Measurements from ENCODE around the gene ACAA2. TPM values are rescaled to one million over a fixed set of nuclear protein-coding genes. Genes with fewer than 3 reads are reported as not detected.

The ACAA2 gene
- total and polyA plus RNA-seq, 9 donors = 28.6 to 96.2 (median 44.1) TPM

DNA sequence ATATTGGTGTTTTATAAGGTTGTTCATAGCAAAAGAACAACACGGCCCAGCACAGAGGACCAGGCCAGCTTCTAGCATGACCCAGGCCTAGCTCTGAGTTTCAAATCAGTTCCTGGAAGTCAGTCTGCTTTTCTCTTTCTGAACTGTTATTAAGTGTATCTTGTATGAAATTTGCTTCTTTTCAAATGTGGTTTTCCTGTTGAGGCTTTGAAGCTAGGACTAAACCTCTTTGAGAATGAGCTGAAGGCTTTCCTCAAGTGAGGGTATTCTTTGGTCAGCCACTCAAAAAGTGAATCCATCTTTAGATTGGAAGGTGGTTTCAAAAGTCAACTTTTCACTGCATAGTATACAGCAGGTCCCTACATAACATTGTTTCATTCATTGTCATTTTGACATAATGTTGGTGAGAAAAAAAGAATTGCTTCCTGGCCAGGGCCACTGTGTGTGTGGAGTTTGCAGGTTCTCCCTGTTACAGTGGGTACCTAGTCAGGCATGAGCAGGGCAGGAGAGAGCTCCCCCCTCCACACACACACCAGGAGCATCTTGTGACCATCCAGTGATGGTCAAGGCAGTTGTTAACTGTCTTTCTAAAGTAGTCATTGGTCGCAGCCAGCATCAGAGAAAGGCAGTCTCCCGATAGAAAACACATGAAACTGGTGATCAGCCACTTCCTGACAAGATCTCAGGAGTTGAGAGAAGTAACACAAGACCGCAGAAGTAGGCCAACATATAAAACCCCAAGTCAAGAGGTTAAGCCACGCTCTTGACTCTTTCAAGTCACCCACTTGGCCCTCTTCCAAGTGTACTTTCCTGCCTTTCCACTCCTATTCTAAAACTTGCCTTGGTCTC is 6.7 kb upstream of the ACAA2 start:
- Histone ChIP-seq H3K4me3 (no peak overlapping the region), H3K36me3 (no peaks in the 10 kb centered on the region), H3K9me3 (no peaks in the 10 kb centered on the region), H3K27ac (no peak overlapping the region), H3K4me1 (ENCODE audit: insufficient read depth) (no peaks in the 10 kb centered on the region), H3K27me3 (no peaks in the 10 kb centered on the region)
- intact Hi-C loops (cut with DNase I) = no loop called here
- no peak for DNase-seq
- no peak for TF ChIP-seq EP300 (IDR thresholded peaks at IDR 0.05)
- TF ChIP-seq POLR2A (IDR thresholded peaks at IDR 0.05) = no peak
- no peak for TF ChIP-seq CTCF (IDR thresholded peaks at IDR 0.05)
- WGBS, 3 donors = 89 to 93% (median 92%) methylated on average over 5 of the region's 5 CpGs

DNA sequence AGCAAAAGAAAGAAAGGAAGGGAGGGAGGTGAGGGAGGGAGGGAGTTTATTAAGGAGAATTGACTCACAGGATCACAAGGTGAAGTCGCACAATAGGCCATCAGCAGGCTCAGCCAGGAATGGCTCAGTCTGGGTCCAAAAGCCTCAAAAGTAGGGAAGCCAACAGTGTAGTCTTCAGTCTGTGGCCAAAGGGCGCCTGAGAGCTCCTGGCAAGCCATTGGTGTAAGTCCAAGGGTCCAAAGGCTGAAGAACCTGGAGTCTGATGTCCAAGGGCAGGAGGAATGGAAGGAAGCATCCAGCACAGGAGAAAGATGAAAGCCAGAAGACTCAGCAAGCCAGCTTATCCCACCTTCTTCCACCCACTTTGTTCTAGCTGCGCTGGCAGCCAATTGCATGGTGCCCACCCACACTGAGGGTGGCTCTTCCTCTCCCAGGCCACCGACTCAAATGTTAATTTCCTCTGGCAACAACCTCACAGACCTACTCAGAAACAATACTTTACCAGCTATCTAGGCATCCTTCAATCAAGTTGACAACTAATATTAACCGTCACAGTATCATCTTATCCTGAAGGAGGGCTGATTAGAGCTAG is 5.8 kb upstream of the ACAA2 start:
- Histone ChIP-seq H3K4me1 (ENCODE audit: insufficient read depth) (no peaks in the 10 kb centered on the region), H3K27ac (no peak overlapping the region), H3K36me3 (no peaks in the 10 kb centered on the region), H3K9me3 (no peaks in the 10 kb centered on the region), H3K4me3 (no peak overlapping the region), H3K27me3 (no peaks in the 10 kb centered on the region)
- intact Hi-C loops (cut with DNase I) = no loop called here
- WGBS, 3 donors = 90 to 95% (median 91%) methylated on average over 5 of the region's 5 CpGs
- no peak for DNase-seq
- TF ChIP-seq POLR2A (IDR thresholded peaks at IDR 0.05) = no peak
- no peak for TF ChIP-seq CTCF (IDR thresholded peaks at IDR 0.05)
- no peak for TF ChIP-seq EP300 (IDR thresholded peaks at IDR 0.05)

DNA sequence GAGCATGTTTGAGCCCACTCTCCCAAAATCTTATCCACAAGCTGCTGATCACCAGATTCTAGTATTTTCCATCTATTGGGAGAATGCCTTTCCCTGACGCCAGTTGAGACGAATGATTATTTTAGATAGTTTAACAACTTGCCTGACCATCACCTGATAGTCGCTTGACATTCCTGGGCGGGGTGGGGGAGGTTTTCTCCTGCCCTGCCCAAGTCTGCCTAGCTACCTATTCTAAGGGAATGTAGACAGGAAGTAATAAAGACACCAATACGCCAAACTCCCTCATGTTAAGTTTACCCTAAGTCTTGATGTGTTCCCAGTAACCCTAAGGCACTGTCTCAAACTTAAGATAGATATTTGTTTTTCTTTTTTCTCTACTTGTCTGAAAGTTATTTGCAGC is 4.6 kb upstream of the ACAA2 start:
- Histone ChIP-seq H3K27ac (no peak overlapping the region), H3K9me3 (no peaks in the 10 kb centered on the region), H3K27me3 (no peaks in the 10 kb centered on the region), H3K4me1 (ENCODE audit: insufficient read depth) (no peaks in the 10 kb centered on the region), H3K36me3 (no peaks in the 10 kb centered on the region), H3K4me3 (no peak overlapping the region)
- 96 to 97% (median 96%) methylated on average over 5 of the region's 5 CpGs for WGBS, 3 donors
- no peak for DNase-seq
- TF ChIP-seq POLR2A (IDR thresholded peaks at IDR 0.05) (no peak), CTCF (IDR thresholded peaks at IDR 0.05) (no peak), EP300 (IDR thresholded peaks at IDR 0.05) (no peak)
- intact Hi-C loops (cut with DNase I) = no loop called here

GRCh38 chr18:49815927-49816326 is 2.6 kb upstream of the ACAA2 start:
- intact Hi-C loops (cut with DNase I) = no loop called here
- no peak for DNase-seq
- Histone ChIP-seq H3K36me3 (no peaks in the 10 kb centered on the region), H3K27me3 (no peaks in the 10 kb centered on the region), H3K27ac (no peak overlapping the region), H3K9me3 (no peaks in the 10 kb centered on the region), H3K4me3 (no peak overlapping the region), H3K4me1 (ENCODE audit: insufficient read depth) (peaks cover 5% of the 10 kb centered on the region)
- 92 to 98% (median 95%) methylated on average over 4 of the region's 4 CpGs for WGBS, 3 donors
- TF ChIP-seq EP300 (IDR thresholded peaks at IDR 0.05) (no peak), POLR2A (IDR thresholded peaks at IDR 0.05) (no peak), CTCF (IDR thresholded peaks at IDR 0.05) (no peak)
